Psoas muscle (tissue), 8 donors: ENCODE data around the gene FGFBP2. TPM values are rescaled to one million over a fixed set of nuclear protein-coding genes. Genes with fewer than 3 reads are reported as not detected.

Experiments
- ATAC-seq, 4 donors: fragments of 200-7000 bp; cut with Tn5 transposase; one replicate each; pipeline ENCODE4 v1.9.1; 2020; ENCODE audit warnings: moderate library complexity in 3 of 4, mild to moderate bottlenecking in 2 of 4
- DNase-seq, 2 donors: peaks; one replicate each; pipeline ENCODE4 v3.0.0-alpha.2; 2020
- H3K27ac ChIP-seq: fragments of 200-600 bp; one replicate; pipeline ENCODE4 v1.8.0; 2022
- H3K27me3 ChIP-seq, 3 donors: fragments of 200-600 bp in 1 of 3; one replicate each; pipeline versions ENCODE4 v1.6.1 to v1.8.0; 2013 to 2022; ENCODE audit warnings: low read length in 2 of 3, mild to moderate bottlenecking in 2 of 3, moderate library complexity in 1 of 3; ENCODE audit not compliant: insufficient read depth in 3 of 3
- H3K36me3 ChIP-seq, 2 donors: fragments of 200-600 bp in 1 of 2; one replicate each; pipeline versions ENCODE4 v1.6.1 to v1.8.0; 2013 to 2022; ENCODE audit warnings: low read depth in 1 of 2, mild to moderate bottlenecking in 1 of 2, moderate library complexity in 1 of 2; ENCODE audit not compliant: insufficient read depth in 1 of 2
- H3K4me1 ChIP-seq: fragments of 200-600 bp; one replicate; pipeline ENCODE4 v1.8.0; 2022
- H3K4me3 ChIP-seq: fragments of 200-600 bp; one replicate; pipeline ENCODE4 v1.8.0; 2022; ENCODE audit warnings: mild to moderate bottlenecking
- H3K9me3 ChIP-seq: fragments of 200-600 bp; one replicate; pipeline ENCODE4 v1.8.0; 2022
- CTCF ChIP-seq: fragments of 200-600 bp; IDR thresholded peaks from one replicate; pipeline ENCODE4 v1.8.0; 2022; ENCODE audit warnings: antibody characterized with exemption
- WGBS, 3 donors: extraction: QIAGEN DNeasy Blood & Tissue Kit; methylation state at CpG; one replicate each; pipeline versions ENCODE4 v1.1.6 to v1.1.7; 2013; 5-methylcytosine and 5-hydroxymethylcytosine counted together
- intact Hi-C, 2 donors: fragments of 100-400 bp; cut with DNase I; formaldehyde crosslinking; loops; one replicate each; pipeline versions ENCODE4 v1.11.0 to v1.14.2; 2022
- polyA plus RNA-seq, 3 donors: library from polyadenylated mRNA; stranded (reverse); fragments of 200-250 nt; gene quantifications; one replicate each; pipeline ENCODE4 v1.2.3, GENCODE V29; 2013
- total RNA-seq, 4 donors: library from RNA; stranded (reverse); fragmentation: NEBNext Ultra II Directional in 2 of 4; extraction: Animal tissue kit (Norgen Biotek cat#: 25700) in 2 of 4; gene quantifications; one replicate each; pipeline versions ENCODE4 v1.2.1 to v1.2.4, GENCODE V29; 2021 to 2023
- donor health status: healthy with polysubstance abuse.
- donor health status: DM: no; HTN: no; CAD: no; lungs with moderate emphysema.
- donor health status: Bipolar disorder and iron deficiency.
- donor health status: healthy.
- donor health status: DM: yes; HTN: yes; CAD: no.
- donor health status: DM: no; HTN: no; CAD: no.
- donor health status: DM: no; HTN: no; CAD: no.
- donor health status: DM: yes; HTN: yes; CAD: no.

The FGFBP2 gene
- total and polyA plus RNA-seq, 7 donors, result 0.18 to 1.4 (median 0.37) TPM

- H3K9me3 ChIP-seq, result no peaks in the 10 kb centered on the region
- H3K4me3 ChIP-seq, result no peak overlapping the region
- H3K36me3 ChIP-seq, result no peaks in the 10 kb centered on the region
- no peak for TF ChIP-seq CTCF
- DNase-seq, result no peak
- ATAC-seq, result no peak
- H3K27ac ChIP-seq, result no peak overlapping the region
- WGBS, 3 donors, result 66 to 91% (median 80%) methylated on average over 4 of the region's 4 CpGs
- H3K4me1 ChIP-seq, result peaks cover 3% of the 10 kb centered on the region
- H3K27me3 ChIP-seq, result no peaks in the 10 kb centered on the region
- intact Hi-C loops, result no loop called here
Observed at GRCh38 chr4:15996773-15997172, 33.8 kb upstream of the FGFBP2 start.

GRCh38 chr4:15995826-15996225, 32.9 kb upstream of the FGFBP2 start:
- ATAC-seq, result no peak
- intact Hi-C loops, result no loop called here
- H3K4me1 ChIP-seq, result no peaks in the 10 kb centered on the region
- no peaks in the 10 kb centered on the region for H3K9me3 ChIP-seq
- H3K4me3 ChIP-seq, result no peak overlapping the region
- DNase-seq, result no peak
- H3K27me3 ChIP-seq, result no peaks in the 10 kb centered on the region
- WGBS, 3 donors, result 95 to 99% (median 98%) methylated on average over 3 of the region's 3 CpGs
- H3K36me3 ChIP-seq, result no peaks in the 10 kb centered on the region
- TF ChIP-seq CTCF, result no peak
- H3K27ac ChIP-seq, result no peak overlapping the region

GRCh38 chr4:15992167-15992485, 29.2 kb upstream of the FGFBP2 start:
- H3K9me3 ChIP-seq, result no peaks in the 10 kb centered on the region
- no peak overlapping the region for H3K27ac ChIP-seq
- no peak for ATAC-seq
- TF ChIP-seq CTCF, result no peak
- no peaks in the 10 kb centered on the region for H3K27me3 ChIP-seq
- no peak overlapping the region for H3K4me3 ChIP-seq
- no peaks in the 10 kb centered on the region for H3K36me3 ChIP-seq
- no peak for DNase-seq
- intact Hi-C loops, result loop anchor here in 1 of 2 donors (5.0 kb wide), 1 partner anchor 250 kb away; no protein-coding TSS in a partner anchor
- no peaks in the 10 kb centered on the region for H3K4me1 ChIP-seq
- 75 to 80% (median 77%) methylated on average over 2 of the region's 2 CpGs for WGBS, 3 donors

- Histone ChIP-seq H3K27me3 (no peaks in the 10 kb centered on the region), H3K4me1 (no peaks in the 10 kb centered on the region), H3K27ac (no peak overlapping the region), H3K36me3 (no peaks in the 10 kb centered on the region), H3K4me3 (no peak overlapping the region), H3K9me3 (no peaks in the 10 kb centered on the region)
- ATAC-seq (peak in 3 of 4 donors; percentile 53 to 77 (median 74)), DNase-seq (no peak)
- intact Hi-C loops, result loop anchor here in 1 of 2 donors (5.0 kb wide), 1 partner anchor 248 kb away; no protein-coding TSS in a partner anchor
- no peak for TF ChIP-seq CTCF
- 65 to 73% (median 71%) methylated on average over 12 of the region's 12 CpGs for WGBS, 3 donors
Observed at GRCh38 chr4:15990570-15991285, 27.8 kb upstream of the FGFBP2 start.

GRCh38 chr4:15989424-15989823, 26.4 kb upstream of the FGFBP2 start:
- DNase-seq, result no peak
- 45 to 53% (median 51%) methylated on average over 6 of the region's 6 CpGs for WGBS, 3 donors

More at GRCh38 chr4:15989424-15989823, 26.4 kb upstream of the FGFBP2 start:
- H3K4me1 ChIP-seq, result no peaks in the 10 kb centered on the region
- no peak overlapping the region for H3K4me3 ChIP-seq
- H3K9me3 ChIP-seq, result no peaks in the 10 kb centered on the region
- ATAC-seq, result peak; percentile 65 to 94 (median 84)
- no peak for TF ChIP-seq CTCF
- H3K27ac ChIP-seq, result no peak overlapping the region
- no peaks in the 10 kb centered on the region for H3K27me3 ChIP-seq
- intact Hi-C loops, result no loop called here
- no peaks in the 10 kb centered on the region for H3K36me3 ChIP-seq
